Measurements from ENCODE around the gene FGD3.
"Not testable (repeated sequence)": the region's sequence is repeated elsewhere in the genome, so short reads cannot be mapped to it uniquely, and the experiment has no call there.

The FGD3 gene

GRCh38 chr9:93010056-93010455 is 62.7 kb downstream of the FGD3 start:
- DNase-seq: no peak

DNA sequence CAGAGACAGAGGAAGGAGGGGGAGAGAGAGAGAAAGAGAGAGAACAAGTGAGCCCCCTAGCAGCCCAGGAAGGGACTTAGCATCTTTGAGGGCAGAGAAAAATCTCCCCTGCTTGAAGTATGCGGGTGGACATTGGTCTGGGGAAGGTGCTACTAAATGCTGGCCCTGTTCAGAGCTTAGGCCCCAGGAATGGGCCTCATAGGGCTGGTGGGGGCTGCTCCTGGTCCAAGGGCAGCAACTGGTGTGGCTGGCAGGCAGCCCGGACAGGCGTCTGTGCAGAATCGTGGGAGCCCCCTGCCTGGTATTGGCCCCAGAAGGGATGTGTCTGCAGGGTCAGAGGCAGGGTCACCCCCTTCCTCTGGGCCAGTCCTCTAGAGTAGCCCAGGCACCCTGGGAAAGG is 63.4 kb downstream of the FGD3 start:
- no peak for DNase-seq

DNA sequence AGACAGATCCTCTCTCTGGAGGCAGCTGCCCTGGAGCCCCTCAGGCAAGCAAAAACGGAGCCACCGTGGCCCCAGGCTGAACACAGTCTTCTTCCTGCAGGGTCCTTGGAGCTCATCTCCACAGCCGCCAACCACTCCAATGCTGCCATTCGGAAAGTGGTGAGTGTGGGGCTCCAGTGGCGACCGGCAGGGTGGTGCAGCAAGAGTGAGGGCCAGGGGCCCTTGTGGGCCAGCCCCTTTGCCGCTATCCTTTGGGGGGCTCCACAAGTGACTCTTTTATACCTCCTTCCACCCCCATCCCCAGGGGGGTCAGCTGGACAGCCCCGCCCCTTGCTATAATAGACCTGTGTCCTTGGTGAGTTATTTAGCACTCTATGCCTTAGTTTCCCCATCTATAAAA is 63.8 kb downstream of the FGD3 start:
- DNase-seq: no peak

GRCh38 chr9:93012963-93013855 is 65.9 kb downstream of the FGD3 start:
- no peak for DNase-seq

DNA sequence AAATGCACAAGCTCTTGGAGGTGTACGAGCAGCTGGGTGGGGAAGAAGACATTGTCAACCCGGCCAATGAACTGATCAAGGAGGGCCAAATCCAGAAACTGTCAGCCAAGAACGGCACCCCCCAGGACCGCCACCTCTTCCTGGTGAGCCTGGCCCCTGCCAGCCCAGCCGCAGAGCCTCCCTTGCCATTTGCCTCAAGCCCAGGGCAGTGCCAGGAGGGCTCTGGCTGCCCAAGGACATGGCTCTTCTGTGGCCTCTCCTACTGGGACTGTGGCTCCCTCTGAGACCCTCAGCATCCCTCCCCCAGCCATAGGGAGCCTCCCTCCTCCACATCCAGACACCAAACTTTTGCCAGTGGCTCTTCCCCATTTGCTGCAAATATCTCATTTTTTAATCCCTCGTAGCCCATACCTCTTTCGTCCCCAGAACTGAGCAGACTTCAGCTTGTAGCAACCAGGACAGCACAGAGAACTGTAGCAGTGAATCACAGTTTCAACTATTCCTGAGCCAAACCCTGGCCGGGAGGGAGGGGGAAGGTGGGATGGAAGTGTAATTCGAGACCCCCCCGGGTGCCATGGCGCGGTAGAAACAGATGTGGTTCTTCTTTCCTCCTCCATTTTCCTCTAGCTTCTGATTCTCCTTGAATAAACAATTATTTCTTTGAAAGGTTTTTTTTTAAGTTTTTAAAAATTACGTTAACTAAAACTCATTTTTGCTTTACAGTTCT is 66.7 kb downstream of the FGD3 start:
- DNase-seq: no peak

- DNase-seq: not testable (repeated sequence)
These were observed 67.9 kb downstream of the FGD3 start for GRCh38 chr9:93015190-93015589.

GRCh38 chr9:93017621-93018020 is 70.3 kb downstream of the FGD3 start:
- no peak for DNase-seq

- DNase-seq: no peak
These were observed 72.8 kb downstream of the FGD3 start for GRCh38 chr9:93020151-93020550.

DNA sequence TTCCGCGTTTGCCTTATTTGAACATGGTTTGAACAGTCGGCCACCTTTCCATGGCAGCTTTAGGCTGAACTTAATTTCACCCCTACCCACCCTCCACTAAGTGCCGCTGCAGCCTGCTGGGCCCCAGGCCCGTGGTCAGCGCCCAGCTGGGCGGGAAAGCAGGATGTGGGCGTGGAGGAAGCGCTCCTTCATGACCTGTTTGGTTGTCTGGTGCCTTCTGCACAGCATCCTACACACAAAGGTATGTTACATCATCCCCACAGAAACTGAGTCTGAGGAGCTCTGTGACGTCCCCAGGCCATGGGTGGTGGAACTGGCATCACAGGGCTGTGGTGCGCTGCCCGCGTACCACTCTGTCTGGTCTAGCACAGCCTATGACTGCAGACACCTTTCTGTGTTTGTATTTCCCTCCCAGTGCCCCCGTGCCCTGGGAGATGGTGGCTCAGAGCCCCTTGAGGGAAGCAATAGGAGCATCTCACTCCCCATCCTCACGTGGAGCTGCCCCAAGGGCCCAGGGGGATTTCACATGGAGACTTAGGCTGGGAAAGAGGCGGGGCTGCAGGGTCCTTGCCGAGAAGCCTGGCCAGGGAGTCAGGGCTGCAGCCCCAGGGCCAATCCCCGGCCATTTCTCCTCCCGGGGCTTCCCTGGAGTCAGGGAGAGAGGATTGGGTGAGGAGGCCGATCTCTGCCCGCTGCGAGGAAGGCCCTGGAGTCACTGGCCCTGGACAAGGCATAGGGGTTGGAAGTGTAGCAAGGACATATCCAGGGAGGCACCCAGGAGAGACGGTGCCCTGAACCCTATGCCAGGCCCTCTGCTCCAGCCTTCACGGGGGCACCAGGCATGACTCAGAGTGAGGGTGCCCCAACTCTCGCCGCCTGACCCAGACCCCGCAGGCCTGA is 73.7 kb downstream of the FGD3 start:
- peak; percentile 64 for DNase-seq

DNA sequence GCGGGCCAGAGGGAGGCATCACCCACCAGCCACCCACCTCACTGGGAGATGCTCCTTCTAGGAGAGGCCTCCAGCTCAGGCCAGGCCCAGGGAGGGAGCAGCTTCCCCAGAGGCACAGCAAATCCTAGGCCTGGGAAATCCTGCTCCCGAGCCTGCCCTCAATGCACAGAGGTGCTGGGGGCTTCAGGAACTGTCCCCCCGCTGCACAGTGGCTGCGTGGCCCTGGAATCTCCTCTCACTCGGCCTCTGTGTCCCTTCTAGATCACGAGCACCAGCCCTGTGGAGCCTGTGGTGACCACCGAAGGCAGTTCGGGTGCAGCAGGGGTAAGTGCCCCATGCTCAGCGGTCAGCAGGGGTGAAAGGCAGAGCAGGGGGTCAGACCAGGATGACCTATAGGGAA is 74.7 kb downstream of the FGD3 start:
- DNase-seq: no peak

- no peak for DNase-seq
These were observed 75.6 kb downstream of the FGD3 start for GRCh38 chr9:93022721-93023520.

DNA sequence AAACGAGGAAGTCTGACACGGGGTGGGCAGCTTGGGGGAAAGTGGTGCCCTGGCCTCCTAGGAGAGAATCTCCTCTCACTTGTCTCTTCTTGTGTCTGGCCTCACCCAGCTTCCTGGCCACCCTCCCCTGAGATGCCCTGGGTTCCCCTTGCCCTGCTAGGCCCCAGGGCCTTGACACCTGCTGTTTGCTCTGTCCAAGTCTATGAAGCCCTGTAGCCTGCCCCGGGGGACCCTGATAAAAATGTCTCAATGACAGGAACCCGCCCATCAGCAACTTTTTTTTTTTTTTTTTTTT is 76.1 kb downstream of the FGD3 start:
- DNase-seq: no peak

DNA sequence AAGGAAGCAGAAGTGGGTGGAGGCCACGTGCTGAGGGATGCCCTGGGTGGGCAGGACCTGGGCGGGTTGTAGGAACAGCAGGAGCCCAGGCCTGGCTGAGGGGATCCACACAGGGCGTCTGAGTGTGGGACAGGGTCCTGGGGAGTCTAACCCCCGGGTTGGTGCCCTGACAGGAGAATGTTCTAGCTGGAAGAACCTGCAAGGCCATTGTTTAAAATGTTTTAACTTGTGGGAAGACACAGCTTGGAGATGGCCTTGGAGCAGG is 77.3 kb downstream of the FGD3 start:
- no peak for DNase-seq

DNA sequence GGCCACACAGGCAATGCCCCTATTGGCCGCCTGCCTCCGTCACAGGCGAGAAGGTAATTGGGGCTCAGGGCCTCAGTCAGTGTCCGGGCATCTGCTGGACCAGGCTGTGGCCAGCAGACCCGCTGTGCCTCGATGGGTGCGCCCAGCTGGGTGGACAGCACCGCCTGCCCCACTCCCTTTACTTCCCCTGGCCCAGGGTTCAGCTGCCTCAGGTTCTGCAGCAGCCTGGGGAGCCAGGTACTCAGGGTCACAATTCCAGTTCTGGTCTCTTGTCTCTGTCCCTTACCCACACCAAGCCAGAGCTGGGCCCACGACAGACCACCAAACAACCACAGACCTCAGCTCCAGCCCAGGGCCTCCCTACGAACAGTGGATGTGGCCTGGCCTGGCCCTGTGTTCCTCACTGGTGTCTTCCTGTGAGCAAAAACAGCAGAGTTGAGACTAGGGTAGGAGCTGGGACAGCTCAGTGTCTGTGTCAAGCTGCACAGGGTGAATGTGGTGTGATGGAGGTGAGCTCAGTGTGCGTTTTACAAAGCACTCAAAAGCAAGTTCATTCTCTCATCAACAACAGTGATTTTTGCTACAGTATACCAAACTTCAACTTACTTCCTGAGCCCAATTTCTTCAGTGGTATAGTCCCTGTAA is 77.8 kb downstream of the FGD3 start:
- no peak for DNase-seq

- no peak for DNase-seq
These were observed 78.4 kb downstream of the FGD3 start for GRCh38 chr9:93025736-93026135.

- DNase-seq: no peak
These were observed 79.3 kb downstream of the FGD3 start for GRCh38 chr9:93026640-93027039.

DNA sequence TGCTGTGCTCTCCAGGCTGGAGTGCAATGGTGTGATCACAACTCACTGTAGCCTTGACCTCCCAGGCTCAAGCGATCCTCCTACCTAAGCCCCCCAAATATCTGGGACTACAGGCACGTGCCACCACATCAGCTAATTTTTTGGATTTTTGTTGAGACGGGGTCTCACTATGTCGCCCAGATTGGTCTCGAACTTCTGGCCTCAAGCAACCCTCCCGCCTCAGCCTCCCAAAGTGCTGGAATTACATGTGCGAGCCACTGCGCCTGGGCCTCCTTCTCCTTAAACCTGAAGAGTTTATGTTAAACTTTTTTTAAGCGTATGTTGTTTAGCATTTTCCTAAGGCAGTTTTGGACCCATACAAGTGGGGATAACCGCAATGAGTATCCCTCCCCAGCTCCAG is 80.4 kb downstream of the FGD3 start:
- no peak for DNase-seq

- peak; percentile 65 for DNase-seq
These were observed 81.2 kb downstream of the FGD3 start for GRCh38 chr9:93028448-93029006.

- no peak for DNase-seq
These were observed 83.6 kb downstream of the FGD3 start for GRCh38 chr9:93030642-93031628.

GRCh38 chr9:93031629-93032430 is 84.5 kb downstream of the FGD3 start:
- DNase-seq: no peak

Measured in activated CD4-positive, alpha-beta T cell treated with anti-CD3 and anti-CD28 coated beads, Interleukin-2, amount 50 U/mL, for 1 hour (primary cell).